AG08396 (cell line): Measurements from ENCODE around the gene IQGAP2.

Source experiments
- DNase-seq: peaks from one replicate; pipeline ENCODE4 v3.0.0; 2012; ENCODE audit warnings: low spot score, mixed read lengths

Gene IQGAP2

GRCh38 chr5:76689321-76690036 lies 286.4 kb downstream of the IQGAP2 start:
- DNase-seq = peak; percentile 32

- no peak for DNase-seq
Observed at GRCh38 chr5:76690037-76690679, 287.1 kb downstream of the IQGAP2 start.

- no peak for DNase-seq
Observed at GRCh38 chr5:76690704-76691466, 287.8 kb downstream of the IQGAP2 start.

- no peak for DNase-seq
Observed at GRCh38 chr5:76691467-76692273, 288.6 kb downstream of the IQGAP2 start.

- no peak for DNase-seq
Observed at GRCh38 chr5:76692274-76692540, 289.1 kb downstream of the IQGAP2 start.

GRCh38 chr5:76692651-76693050 lies 289.6 kb downstream of the IQGAP2 start:
- no peak for DNase-seq

- DNase-seq = no peak
Observed at GRCh38 chr5:76693141-76693540, 290.1 kb downstream of the IQGAP2 start.

- no peak for DNase-seq
Observed at GRCh38 chr5:76694317-76694716, 291.2 kb downstream of the IQGAP2 start.

GRCh38 chr5:76695346-76695745 lies 292.3 kb downstream of the IQGAP2 start:
- DNase-seq = no peak

GRCh38 chr5:76696251-76696650 lies 293.2 kb downstream of the IQGAP2 start:
- DNase-seq = no peak

GRCh38 chr5:76697670-76698069 lies 294.6 kb downstream of the IQGAP2 start:
- DNase-seq = no peak

- no peak for DNase-seq
Observed at GRCh38 chr5:76700571-76700970, 297.5 kb downstream of the IQGAP2 start.

- DNase-seq = peak; percentile 42
Observed at GRCh38 chr5:76701298-76701697, 298.2 kb downstream of the IQGAP2 start.

GRCh38 chr5:76703707-76704106 lies 300.6 kb downstream of the IQGAP2 start:
- DNase-seq = no peak

GRCh38 chr5:76704131-76704663 lies 301.1 kb downstream of the IQGAP2 start:
- no peak for DNase-seq

GRCh38 chr5:76705574-76705973 lies 302.5 kb downstream of the IQGAP2 start:
- DNase-seq = no peak

GRCh38 chr5:76709762-76710161 lies 306.7 kb downstream of the IQGAP2 start:
- DNase-seq = peak; percentile 48

GRCh38 chr5:76710991-76711390 lies 307.9 kb downstream of the IQGAP2 start:
- DNase-seq = peak; percentile 40

GRCh38 chr5:76714751-76715485 lies 311.8 kb downstream of the IQGAP2 start:
- no peak for DNase-seq

GRCh38 chr5:76715486-76715735 lies 312.3 kb downstream of the IQGAP2 start:
- DNase-seq = no peak

GRCh38 chr5:76715736-76716455 lies 312.8 kb downstream of the IQGAP2 start, which contains the start of gene F2R:
Gene F2R (plus strand): TSS chr5:76716126. CDS start chr5:76716308, 182 bp downstream.
- peak; percentile 88 for DNase-seq
